Transverse colon (tissue), 4 donors: ENCODE measurements around the gene SNX22. TPM values are rescaled to one million over a fixed set of nuclear protein-coding genes. Genes with fewer than 3 reads are reported as not detected.

Experiments
- DNase-seq: peaks from one replicate; pipeline ENCODE4 v3.0.0-alpha.2; 2019
- H3K27ac ChIP-seq, 4 donors: fragments of 200-600 bp; sonication (generic); 2 replicates each; pipeline ENCODE4 v1.5.1; 2016 to 2018; ENCODE audit warnings: inconsistent platforms in 4 of 4
- H3K27me3 ChIP-seq: fragments of 200-600 bp; sonication (generic); 2 replicates; pipeline ENCODE4 v1.5.1; 2017; ENCODE audit warnings: inconsistent platforms
- H3K36me3 ChIP-seq, 4 donors: fragments of 200-600 bp; sonication (generic); 2 replicates each; pipeline ENCODE4 v1.5.1; 2017 to 2019; ENCODE audit warnings: inconsistent platforms in 4 of 4
- H3K4me1 ChIP-seq, 4 donors: fragments of 200-600 bp; sonication (generic); 2 replicates each; pipeline ENCODE4 v1.5.1; 2017 to 2020; ENCODE audit warnings: inconsistent platforms in 4 of 4
- H3K4me3 ChIP-seq, 4 donors: fragments of 200-600 bp; sonication (generic); 1 replicate in 1 of 4; 2 replicates in 3 of 4; pipeline versions ENCODE4 v1.5.1 to v1.6.1; 2017 to 2019; ENCODE audit warnings: inconsistent platforms in 4 of 4
- H3K9me3 ChIP-seq, 2 donors: fragments of 200-600 bp; sonication (generic); 2 replicates each; pipeline ENCODE4 v1.5.1; 2017 to 2019; ENCODE audit warnings: inconsistent platforms in 2 of 2
- EP300 ChIP-seq: sonication (generic); formaldehyde crosslinking; IDR thresholded peaks from one replicate; pipeline ENCODE4 v1.6.1; 2017; ENCODE audit warnings: antibody characterized with exemption, low read depth
- POLR2A ChIP-seq: fragments of 450-650 bp; IDR thresholded peaks from one replicate; pipeline ENCODE4 v1.6.1; 2016; ENCODE audit warnings: antibody characterized with exemption, mild to moderate bottlenecking, moderate library complexity
- POLR2AphosphoS5 ChIP-seq, 3 donors: sonication (generic); formaldehyde crosslinking; IDR thresholded peaks; one replicate each; pipeline ENCODE4 v1.6.1; 2016; ENCODE audit warnings: antibody characterized with exemption in 3 of 3
- WGBS, 2 donors: methylation state at CpG; one replicate each; pipeline ENCODE4 v1.1.5; 2018; ENCODE audit warnings: low coverage in 1 of 2; 5-methylcytosine and 5-hydroxymethylcytosine counted together
- in situ Hi-C, 4 donors: fragments of 200-750 bp; cut with MboI; loops; one replicate each; pipeline versions ENCODE4 v1.15.0 to v1.15.1; 2017; ENCODE audit warnings: low sequenced_read_pairs in 3 of 4, low pct_ligation_motif_present in 1 of 4, low pct_unique_long_range_greater_than_20kb in 1 of 4
- intact Hi-C: fragments of 100-400 bp; cut with DNase I; formaldehyde crosslinking; loops from one replicate; pipeline ENCODE4 v1.15.1; 2023; ENCODE audit warnings: low total_unique reads
- total RNA-seq, 4 donors: library from RNA; depleted of rRNA; stranded (reverse); fragments of >200 nt; gene quantifications; one replicate each; pipeline ENCODE4 v1.1.0, GENCODE V29; 2016
- TF ChIP-seq, protein P1 (sequence below), 5 experiments: fragments of 200-600 bp in 3 of 5; fragments of 450-650 bp in 2 of 5; sonication (generic) in 3 of 5; IDR thresholded peaks; 1 replicate in 2 of 5; 2 replicates in 3 of 5; pipeline ENCODE4 v1.5.1; 2016 to 2017; ENCODE audit warnings: antibody characterized with exemption in 5 of 5, inconsistent platforms in 3 of 5, mild to moderate bottlenecking in 2 of 5, moderate library complexity in 1 of 5

SNX22 gene
- total RNA-seq, 4 donors from 2014 or later, result 2.2 to 3.7 TPM; not detected in 2

DNA sequence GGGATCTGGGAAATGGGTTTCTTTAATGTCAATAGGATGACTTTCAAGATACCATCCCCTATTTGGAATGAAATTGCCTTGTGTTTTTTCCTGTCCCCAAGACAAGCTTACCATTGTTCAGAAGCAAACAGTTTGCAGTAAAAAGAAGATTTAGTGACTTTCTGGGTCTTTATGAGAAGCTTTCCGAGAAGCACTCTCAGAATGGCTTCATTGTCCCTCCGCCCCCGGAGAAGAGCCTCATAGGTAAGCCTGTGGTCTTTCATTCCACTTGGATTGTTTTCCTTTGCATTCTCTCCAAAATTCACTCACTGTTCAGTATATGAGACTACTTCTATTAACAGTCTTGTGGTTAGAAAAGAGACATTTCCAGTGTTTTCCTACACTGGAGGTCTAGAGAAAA is 25.6 kb upstream of the SNX22 start:
- no peak for DNase-seq
- H3K27me3 ChIP-seq, result no peaks in the 10 kb centered on the region
- no peaks in the 10 kb centered on the region for H3K4me1 ChIP-seq
- 63 to 97% methylated on average over 3 of the region's 3 CpGs for WGBS, 2 donors
- H3K9me3 ChIP-seq, result no peaks in the 10 kb centered on the region
- intact Hi-C loops (no loop called here), in situ Hi-C loops (no loop called here)
- no peak overlapping the region for H3K4me3 ChIP-seq
- H3K27ac ChIP-seq, result no peak overlapping the region
- H3K36me3 ChIP-seq, result peaks cover 0 to 79% (median 35%) of the 10 kb centered on the region in 4 donors
- TF ChIP-seq EP300 (no peak), POLR2A (no peak), POLR2AphosphoS5 (IDR thresholded peaks at IDR 0.05) (no peak)
- TF ChIP-seq, protein P1, sequence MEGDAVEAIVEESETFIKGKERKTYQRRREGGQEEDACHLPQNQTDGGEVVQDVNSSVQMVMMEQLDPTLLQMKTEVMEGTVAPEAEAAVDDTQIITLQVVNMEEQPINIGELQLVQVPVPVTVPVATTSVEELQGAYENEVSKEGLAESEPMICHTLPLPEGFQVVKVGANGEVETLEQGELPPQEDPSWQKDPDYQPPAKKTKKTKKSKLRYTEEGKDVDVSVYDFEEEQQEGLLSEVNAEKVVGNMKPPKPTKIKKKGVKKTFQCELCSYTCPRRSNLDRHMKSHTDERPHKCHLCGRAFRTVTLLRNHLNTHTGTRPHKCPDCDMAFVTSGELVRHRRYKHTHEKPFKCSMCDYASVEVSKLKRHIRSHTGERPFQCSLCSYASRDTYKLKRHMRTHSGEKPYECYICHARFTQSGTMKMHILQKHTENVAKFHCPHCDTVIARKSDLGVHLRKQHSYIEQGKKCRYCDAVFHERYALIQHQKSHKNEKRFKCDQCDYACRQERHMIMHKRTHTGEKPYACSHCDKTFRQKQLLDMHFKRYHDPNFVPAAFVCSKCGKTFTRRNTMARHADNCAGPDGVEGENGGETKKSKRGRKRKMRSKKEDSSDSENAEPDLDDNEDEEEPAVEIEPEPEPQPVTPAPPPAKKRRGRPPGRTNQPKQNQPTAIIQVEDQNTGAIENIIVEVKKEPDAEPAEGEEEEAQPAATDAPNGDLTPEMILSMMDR (IDR thresholded peaks at IDR 0.05), result no peak

DNA sequence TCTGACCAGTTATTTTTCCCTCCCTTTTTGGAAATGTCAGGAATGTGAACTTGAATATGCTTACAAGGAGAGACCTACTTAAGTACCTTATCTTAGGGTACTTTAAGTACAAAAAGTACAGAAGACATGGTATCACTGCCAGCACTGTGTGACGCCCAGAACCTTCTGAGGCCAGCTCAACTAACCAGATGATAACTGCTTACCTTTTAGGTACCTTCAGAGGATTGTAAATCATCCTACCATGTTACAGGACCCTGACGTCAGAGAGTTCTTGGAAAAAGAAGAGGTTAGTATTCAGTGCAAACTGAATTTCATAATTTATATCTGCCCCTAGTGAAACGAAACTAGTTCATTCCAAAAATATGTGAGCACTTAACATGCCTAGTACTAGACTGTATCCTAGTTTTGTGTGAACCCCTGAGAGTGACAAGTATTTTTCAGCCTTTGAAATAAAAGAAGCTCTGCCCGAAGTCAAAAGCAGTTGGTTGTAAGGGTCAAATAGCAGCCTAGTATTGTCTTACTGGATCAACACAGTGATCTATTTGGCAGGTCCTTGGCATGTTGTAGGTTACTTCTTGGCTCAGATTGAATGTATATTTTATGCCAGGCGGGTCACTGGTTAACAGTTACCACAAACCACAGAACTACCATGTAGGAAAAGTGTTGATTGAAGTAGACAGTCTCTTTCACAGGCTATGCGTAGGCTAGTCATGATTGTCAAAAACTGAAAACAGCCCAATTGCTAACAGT is 23.8 kb upstream of the SNX22 start:
- H3K4me3 ChIP-seq, result no peak overlapping the region
- WGBS, 2 donors, result 87 to 90% methylated on average over 5 to 6 of the region's 6 CpGs
- H3K27me3 ChIP-seq, result no peaks in the 10 kb centered on the region
- no peak overlapping the region for H3K27ac ChIP-seq
- peaks cover 0 to 86% (median 39%) of the 10 kb centered on the region in 4 donors for H3K36me3 ChIP-seq
- no peaks in the 10 kb centered on the region for H3K9me3 ChIP-seq
- DNase-seq, result no peak
- no peaks in the 10 kb centered on the region for H3K4me1 ChIP-seq
- no peak for TF ChIP-seq POLR2AphosphoS5 (IDR thresholded peaks at IDR 0.05)
- no peak for TF ChIP-seq EP300
- TF ChIP-seq, protein P1 (IDR thresholded peaks at IDR 0.05), result no peak
- no peak for TF ChIP-seq POLR2A
- intact Hi-C loops, result no loop called here
- in situ Hi-C loops, result no loop called here

DNA sequence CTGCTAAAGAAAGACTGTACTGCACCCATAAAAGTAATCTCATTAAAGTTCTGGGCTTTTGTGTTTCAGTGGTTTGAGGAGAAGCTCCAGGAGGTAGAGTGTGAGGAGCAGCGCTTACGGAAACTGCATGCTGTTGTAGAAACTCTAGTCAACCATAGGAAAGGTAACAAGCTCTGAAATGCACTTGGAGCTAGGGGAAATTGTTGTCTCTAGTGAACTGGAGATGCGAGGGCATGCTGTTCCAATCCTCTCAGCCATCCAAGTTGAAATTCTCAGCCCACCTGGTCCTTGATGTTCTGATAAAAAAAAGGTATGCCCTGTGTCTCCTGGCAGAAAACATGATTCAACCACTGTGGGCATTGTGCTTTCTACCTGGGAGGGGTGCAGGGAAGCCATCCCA is 21.4 kb upstream of the SNX22 start:
- DNase-seq, result no peak
- Histone ChIP-seq H3K27ac (no peak overlapping the region), H3K4me3 (no peak overlapping the region), H3K27me3 (no peaks in the 10 kb centered on the region), H3K4me1 (no peaks in the 10 kb centered on the region), H3K36me3 (peaks cover 0 to 88% (median 42%) of the 10 kb centered on the region in 4 donors), H3K9me3 (no peaks in the 10 kb centered on the region)
- in situ Hi-C loops, result no loop called here
- TF ChIP-seq POLR2A (no peak), POLR2AphosphoS5 (IDR thresholded peaks at IDR 0.05) (no peak), EP300 (no peak)
- TF ChIP-seq, protein P1 (IDR thresholded peaks at IDR 0.05), result no peak
- intact Hi-C loops, result no loop called here
- 93% methylated on average over 3 of the region's 3 CpGs; no CpG with 5 or more reads in 1 of the 2 donors for WGBS, 2 donors

DNA sequence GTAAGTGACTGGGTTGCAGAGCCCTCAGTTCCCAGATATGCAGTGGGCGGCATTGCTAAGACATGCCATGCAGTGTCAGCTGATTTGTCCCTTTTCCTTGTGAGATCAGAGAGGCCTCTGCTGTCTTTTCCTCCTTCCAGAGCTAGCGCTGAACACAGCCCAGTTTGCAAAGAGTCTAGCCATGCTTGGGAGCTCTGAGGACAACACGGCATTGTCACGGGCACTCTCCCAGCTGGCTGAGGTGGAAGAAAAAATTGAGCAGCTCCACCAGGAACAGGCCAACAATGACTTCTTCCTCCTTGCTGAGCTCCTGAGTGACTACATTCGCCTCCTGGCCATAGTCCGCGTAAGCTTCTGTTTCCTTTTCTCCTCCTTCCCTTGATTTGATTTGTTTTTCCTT is 20.0 kb upstream of the SNX22 start:
- Histone ChIP-seq H3K27me3 (no peaks in the 10 kb centered on the region), H3K4me1 (no peaks in the 10 kb centered on the region), H3K4me3 (no peak overlapping the region), H3K27ac (no peak overlapping the region), H3K36me3 (peaks cover 0 to 91% (median 45%) of the 10 kb centered on the region in 4 donors), H3K9me3 (no peaks in the 10 kb centered on the region)
- TF ChIP-seq POLR2AphosphoS5 (IDR thresholded peaks at IDR 0.05) (no peak), EP300 (no peak), POLR2A (no peak)
- TF ChIP-seq, protein P1 (IDR thresholded peaks at IDR 0.05), result no peak
- intact Hi-C loops (no loop called here), in situ Hi-C loops (no loop called here)
- WGBS, 2 donors, result 93 to 96% methylated on average over 6 to 7 of the region's 7 CpGs
- DNase-seq, result no peak
